K562 (cell line): ENCODE results near the gene C16orf89. TPM values are rescaled to one million over a fixed set of nuclear protein-coding genes. Genes with fewer than 3 reads are reported as not detected.

Experiments used
- HDAC3 ChIP-seq: fragments of 450-650 bp; IDR thresholded peaks from 2 replicates; pipeline ENCODE4 v1.6.1; 2018; ENCODE audit warnings: borderline replicate concordance, mild to moderate bottlenecking, moderate library complexity; ENCODE audit not compliant: partially characterized antibody
- MCM7 ChIP-seq, 2 experiments: fragments of 450-650 bp; IDR thresholded peaks; 2 replicates each; pipeline ENCODE4 v1.6.1; 2016 to 2018
- NCOA1 ChIP-seq: fragments of 450-650 bp; IDR thresholded peaks from 2 replicates; pipeline ENCODE4 v1.6.1; 2016; ENCODE audit warnings: low read depth
- NFE2L1 ChIP-seq: fragments of 450-650 bp; IDR thresholded peaks from 2 replicates; pipeline ENCODE4 v1.6.1; 2016; ENCODE audit warnings: missing genetic modification characterization, low read depth, mild to moderate bottlenecking, missing compliant biosample characterization, moderate library complexity, borderline replicate concordance
- YBX1 ChIP-seq: fragments of 450-650 bp; IDR thresholded peaks from 2 replicates; pipeline ENCODE4 v1.7.1; 2016; ENCODE audit warnings: mild to moderate bottlenecking
- polyA plus RNA-seq, 8 experiments: library from polyadenylated mRNA; depleted of rRNA in 4 of 8; stranded (reverse) in 5 of 8; unstranded in 3 of 8; fragments of >200 nt; fragmentation: Nextera tagmentation in 2 of 8; fragmentation: Illumina TruSeq in 1 of 8; extraction: Ambion mirVana in 2 of 8; extraction: Trizol in 1 of 8; gene quantifications; 2 replicates each; pipeline versions ENCODE4 v1.2.1 to v1.2.3, GENCODE V29; 2011 to 2014; ENCODE audit warnings: inconsistent platforms in 1 of 8, missing spikeins in 1 of 8
- total RNA-seq, 7 experiments: library from RNA; depleted of rRNA in 6 of 7; stranded (reverse); fragments of >200 nt in 6 of 7; fragmentation: Illumina TruSeq in 2 of 7; extraction: Trizol in 2 of 7; gene quantifications; 2 replicates each; pipeline versions ENCODE4 v1.2.1 to v1.2.3, GENCODE V29; 2011 to 2021; ENCODE audit warnings: low replicate concordance in 1 of 7
- TF ChIP-seq, protein P1 (sequence below): fragments of 450-650 bp; IDR thresholded peaks from 2 replicates; pipeline ENCODE4 v1.6.1; 2017; ENCODE audit warnings: antibody characterized with exemption, mild to moderate bottlenecking
- TF ChIP-seq, protein P2 (sequence below): fragments of 450-650 bp; IDR thresholded peaks from one replicate; pipeline ENCODE4 v1.6.1; 2018; ENCODE audit warnings: mild to moderate bottlenecking, moderate library complexity; ENCODE audit not compliant: partially characterized antibody
- TF ChIP-seq, protein P3 (sequence below): fragments of 450-650 bp; formaldehyde crosslinking; conservative IDR thresholded peaks from 2 replicates; pipeline ENCODE4 v1.4.0; 2022; ENCODE audit warnings: mild to moderate bottlenecking, missing genetic modification characterization
- TF ChIP-seq, protein P4 (sequence below): fragments of 450-650 bp; formaldehyde crosslinking; IDR thresholded peaks from 2 replicates; pipeline ENCODE4 v1.4.0; 2022; ENCODE audit warnings: missing genetic modification characterization

Gene C16orf89
- total and polyA plus RNA-seq, 9 of the 15 experiments (the other 6 are each of a cell fraction or from before 2014, with no cell fraction given): not detected

DNA sequence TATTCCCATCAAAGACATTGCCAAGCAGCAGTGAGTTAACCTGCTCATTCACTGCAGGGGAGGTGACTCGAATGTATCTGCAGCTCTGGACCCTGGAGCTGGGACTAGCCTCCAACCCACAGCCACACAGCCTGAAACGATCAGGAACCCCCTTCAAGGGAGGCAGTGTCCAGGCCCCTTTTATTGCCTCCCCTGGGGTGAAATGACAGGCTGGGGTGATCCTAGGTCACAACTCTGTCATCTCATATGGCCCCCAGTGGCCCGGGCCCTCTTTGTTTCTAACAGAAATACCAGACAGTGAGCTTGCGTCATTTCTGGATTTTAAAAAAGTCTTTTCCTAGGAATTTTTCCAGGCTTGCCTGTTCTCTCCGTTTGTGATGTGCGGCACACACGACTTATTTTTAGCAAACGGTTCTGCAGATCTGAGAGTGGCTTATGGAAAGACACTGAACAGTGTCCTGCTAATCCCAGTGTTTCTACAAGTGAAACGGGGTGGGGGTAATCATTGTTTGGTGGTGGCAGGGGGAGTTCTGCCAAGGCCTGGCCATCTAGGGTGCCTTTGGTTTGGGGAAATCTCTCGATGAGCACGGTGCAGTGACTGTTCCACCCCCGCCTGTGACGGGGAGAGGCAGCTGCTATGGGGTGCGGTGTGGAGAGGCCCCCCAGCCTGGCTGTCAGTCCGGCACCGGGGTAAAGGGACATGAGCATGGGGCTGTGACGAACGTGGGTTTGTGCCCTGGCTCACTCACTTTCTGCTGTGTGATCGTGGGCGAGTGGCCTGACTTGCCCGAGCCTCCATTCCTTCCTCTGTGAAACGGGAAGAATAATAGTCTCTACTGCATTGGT, 59.2 kb downstream of the C16orf89 start (continued):
- TF ChIP-seq, protein P1, sequence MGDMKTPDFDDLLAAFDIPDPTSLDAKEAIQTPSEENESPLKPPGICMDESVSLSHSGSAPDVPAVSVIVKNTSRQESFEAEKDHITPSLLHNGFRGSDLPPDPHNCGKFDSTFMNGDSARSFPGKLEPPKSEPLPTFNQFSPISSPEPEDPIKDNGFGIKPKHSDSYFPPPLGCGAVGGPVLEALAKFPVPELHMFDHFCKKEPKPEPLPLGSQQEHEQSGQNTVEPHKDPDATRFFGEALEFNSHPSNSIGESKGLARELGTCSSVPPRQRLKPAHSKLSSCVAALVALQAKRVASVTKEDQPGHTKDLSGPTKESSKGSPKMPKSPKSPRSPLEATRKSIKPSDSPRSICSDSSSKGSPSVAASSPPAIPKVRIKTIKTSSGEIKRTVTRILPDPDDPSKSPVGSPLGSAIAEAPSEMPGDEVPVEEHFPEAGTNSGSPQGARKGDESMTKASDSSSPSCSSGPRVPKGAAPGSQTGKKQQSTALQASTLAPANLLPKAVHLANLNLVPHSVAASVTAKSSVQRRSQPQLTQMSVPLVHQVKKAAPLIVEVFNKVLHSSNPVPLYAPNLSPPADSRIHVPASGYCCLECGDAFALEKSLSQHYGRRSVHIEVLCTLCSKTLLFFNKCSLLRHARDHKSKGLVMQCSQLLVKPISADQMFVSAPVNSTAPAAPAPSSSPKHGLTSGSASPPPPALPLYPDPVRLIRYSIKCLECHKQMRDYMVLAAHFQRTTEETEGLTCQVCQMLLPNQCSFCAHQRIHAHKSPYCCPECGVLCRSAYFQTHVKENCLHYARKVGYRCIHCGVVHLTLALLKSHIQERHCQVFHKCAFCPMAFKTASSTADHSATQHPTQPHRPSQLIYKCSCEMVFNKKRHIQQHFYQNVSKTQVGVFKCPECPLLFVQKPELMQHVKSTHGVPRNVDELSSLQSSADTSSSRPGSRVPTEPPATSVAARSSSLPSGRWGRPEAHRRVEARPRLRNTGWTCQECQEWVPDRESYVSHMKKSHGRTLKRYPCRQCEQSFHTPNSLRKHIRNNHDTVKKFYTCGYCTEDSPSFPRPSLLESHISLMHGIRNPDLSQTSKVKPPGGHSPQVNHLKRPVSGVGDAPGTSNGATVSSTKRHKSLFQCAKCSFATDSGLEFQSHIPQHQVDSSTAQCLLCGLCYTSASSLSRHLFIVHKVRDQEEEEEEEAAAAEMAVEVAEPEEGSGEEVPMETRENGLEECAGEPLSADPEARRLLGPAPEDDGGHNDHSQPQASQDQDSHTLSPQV: no peak
- no peak for TF ChIP-seq NCOA1
- no peak for TF ChIP-seq NFE2L1
- TF ChIP-seq, protein P2, sequence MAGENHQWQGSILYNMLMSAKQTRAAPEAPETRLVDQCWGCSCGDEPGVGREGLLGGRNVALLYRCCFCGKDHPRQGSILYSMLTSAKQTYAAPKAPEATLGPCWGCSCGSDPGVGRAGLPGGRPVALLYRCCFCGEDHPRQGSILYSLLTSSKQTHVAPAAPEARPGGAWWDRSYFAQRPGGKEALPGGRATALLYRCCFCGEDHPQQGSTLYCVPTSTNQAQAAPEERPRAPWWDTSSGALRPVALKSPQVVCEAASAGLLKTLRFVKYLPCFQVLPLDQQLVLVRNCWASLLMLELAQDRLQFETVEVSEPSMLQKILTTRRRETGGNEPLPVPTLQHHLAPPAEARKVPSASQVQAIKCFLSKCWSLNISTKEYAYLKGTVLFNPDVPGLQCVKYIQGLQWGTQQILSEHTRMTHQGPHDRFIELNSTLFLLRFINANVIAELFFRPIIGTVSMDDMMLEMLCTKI: no peak
- TF ChIP-seq, protein P3, sequence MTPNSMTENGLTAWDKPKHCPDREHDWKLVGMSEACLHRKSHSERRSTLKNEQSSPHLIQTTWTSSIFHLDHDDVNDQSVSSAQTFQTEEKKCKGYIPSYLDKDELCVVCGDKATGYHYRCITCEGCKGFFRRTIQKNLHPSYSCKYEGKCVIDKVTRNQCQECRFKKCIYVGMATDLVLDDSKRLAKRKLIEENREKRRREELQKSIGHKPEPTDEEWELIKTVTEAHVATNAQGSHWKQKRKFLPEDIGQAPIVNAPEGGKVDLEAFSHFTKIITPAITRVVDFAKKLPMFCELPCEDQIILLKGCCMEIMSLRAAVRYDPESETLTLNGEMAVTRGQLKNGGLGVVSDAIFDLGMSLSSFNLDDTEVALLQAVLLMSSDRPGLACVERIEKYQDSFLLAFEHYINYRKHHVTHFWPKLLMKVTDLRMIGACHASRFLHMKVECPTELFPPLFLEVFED: no peak
- TF ChIP-seq, protein P4, sequence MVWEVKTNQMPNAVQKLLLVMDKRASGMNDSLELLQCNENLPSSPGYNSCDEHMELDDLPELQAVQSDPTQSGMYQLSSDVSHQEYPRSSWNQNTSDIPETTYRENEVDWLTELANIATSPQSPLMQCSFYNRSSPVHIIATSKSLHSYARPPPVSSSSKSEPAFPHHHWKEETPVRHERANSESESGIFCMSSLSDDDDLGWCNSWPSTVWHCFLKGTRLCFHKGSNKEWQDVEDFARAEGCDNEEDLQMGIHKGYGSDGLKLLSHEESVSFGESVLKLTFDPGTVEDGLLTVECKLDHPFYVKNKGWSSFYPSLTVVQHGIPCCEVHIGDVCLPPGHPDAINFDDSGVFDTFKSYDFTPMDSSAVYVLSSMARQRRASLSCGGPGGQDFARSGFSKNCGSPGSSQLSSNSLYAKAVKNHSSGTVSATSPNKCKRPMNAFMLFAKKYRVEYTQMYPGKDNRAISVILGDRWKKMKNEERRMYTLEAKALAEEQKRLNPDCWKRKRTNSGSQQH (CRISPR knock-in tag): no peak
- no peak for TF ChIP-seq HDAC3
- TF ChIP-seq MCM7 (IDR thresholded peaks at IDR 0.05): no peak
- TF ChIP-seq YBX1: no peak
